AG09319 (cell line): ENCODE data around the gene FNBP1L.

Experiments
- DNase-seq: peaks from one replicate; pipeline ENCODE4 v3.0.0-alpha.2; 2010; ENCODE audit warnings: low read depth; ENCODE audit errors: extremely low read depth
- CTCF ChIP-seq: IDR thresholded peaks from 2 replicates; pipeline ENCODE4 v1.5.1; 2011; ENCODE audit warnings: low read depth, mild to moderate bottlenecking, inconsistent platforms, low read length, moderate library complexity

Gene FNBP1L

GRCh38 chr1:93500275-93500674, 52.4 kb downstream of the FNBP1L start:
- no peak for DNase-seq
- TF ChIP-seq CTCF, result no peak

- no peak for DNase-seq
- TF ChIP-seq CTCF, result no peak
These were observed 53.5 kb downstream of the FNBP1L start for GRCh38 chr1:93501399-93501798.

- TF ChIP-seq CTCF, result no peak
- DNase-seq, result no peak
These were observed 54.0 kb downstream of the FNBP1L start for GRCh38 chr1:93501829-93502369.

GRCh38 chr1:93502571-93502970, 54.7 kb downstream of the FNBP1L start:
- TF ChIP-seq CTCF, result no peak
- no peak for DNase-seq

- TF ChIP-seq CTCF, result no peak
- no peak for DNase-seq
These were observed 55.2 kb downstream of the FNBP1L start for GRCh38 chr1:93503163-93503562.

- no peak for DNase-seq
- TF ChIP-seq CTCF, result no peak
These were observed 55.9 kb downstream of the FNBP1L start for GRCh38 chr1:93503816-93504215.

GRCh38 chr1:93504247-93505033, 56.5 kb downstream of the FNBP1L start:
- DNase-seq, result no peak
- TF ChIP-seq CTCF, result no peak
